Adrenal gland (tissue), 5 donors: Measurements from ENCODE around the gene CFAP251.

Source experiments
- CTCF ChIP-seq, 6 experiments: fragments of 450-650 bp in 4 of 6; fragments of 200-600 bp in 2 of 6; sonication (generic) in 1 of 6; IDR thresholded peaks; 1 replicate in 5 of 6; 2 replicates in 1 of 6; pipeline versions ENCODE4 v1.5.1 to v1.8.0; 2016 to 2021; ENCODE audit warnings: antibody characterized with exemption in 6 of 6, mild to moderate bottlenecking in 2 of 6, moderate library complexity in 1 of 6
- POLR2A ChIP-seq, 2 donors: fragments of 450-650 bp; IDR thresholded peaks; one replicate each; pipeline ENCODE4 v1.6.1; 2017; ENCODE audit warnings: antibody characterized with exemption in 2 of 2, mild to moderate bottlenecking in 2 of 2, moderate library complexity in 1 of 2
- donor health status: DM: no; HTN: no; CAD: no.

DNA sequence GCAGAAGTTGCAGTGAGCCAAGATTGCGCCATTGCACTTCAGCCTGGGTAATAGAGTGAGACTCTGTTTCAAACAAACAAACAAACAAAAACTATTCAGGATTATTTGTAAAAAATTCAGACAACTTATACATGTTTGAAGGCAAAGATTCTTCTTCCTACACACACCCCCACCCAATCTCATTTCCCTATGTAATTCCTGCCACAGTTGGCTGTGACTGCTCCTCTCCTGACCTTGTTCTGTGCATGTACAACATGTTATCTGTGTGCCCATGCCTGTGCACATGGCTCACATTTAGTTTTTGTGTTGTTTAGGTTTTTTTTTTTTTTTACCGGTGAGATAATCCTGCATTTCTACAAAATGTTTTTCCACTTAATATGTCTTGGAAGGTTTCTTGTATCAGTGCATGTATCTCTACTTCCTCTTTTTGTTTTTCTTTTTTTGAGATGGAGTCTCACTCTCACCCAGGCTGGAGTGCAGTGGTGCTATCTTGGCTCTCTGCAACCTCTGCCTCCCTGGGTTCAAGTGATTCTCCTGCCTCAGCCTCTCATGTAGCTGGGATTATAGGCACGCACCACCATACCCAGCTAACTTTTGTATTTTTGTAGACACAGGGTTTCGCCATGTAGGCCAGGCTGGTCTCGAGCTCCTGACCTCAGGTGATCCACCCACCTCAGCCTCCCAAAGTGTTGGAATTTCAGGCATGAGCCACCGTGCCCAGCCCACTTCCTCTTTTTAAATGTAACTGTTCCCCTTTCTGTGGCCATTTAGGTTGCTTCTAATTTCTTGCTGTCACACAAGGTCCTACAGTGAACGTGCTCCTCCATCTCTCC is 8.7 kb downstream of the CFAP251 start:
- no peak for TF ChIP-seq CTCF (IDR thresholded peaks at IDR 0.05)
- no peak for TF ChIP-seq POLR2A (IDR thresholded peaks at IDR 0.05)
